Suprapubic skin (tissue), 3 donors: ENCODE measurements around the gene EGFL6.

Source experiments
- CTCF ChIP-seq, 2 donors: fragments of 200-600 bp in 1 of 2; fragments of 450-650 bp in 1 of 2; sonication (generic) in 1 of 2; IDR thresholded peaks; one replicate each; pipeline ENCODE4 v1.5.1; 2016 to 2019; ENCODE audit warnings: antibody characterized with exemption in 2 of 2, mild to moderate bottlenecking in 1 of 2, moderate library complexity in 1 of 2
- POLR2A ChIP-seq, 2 donors: fragments of 450-650 bp; IDR thresholded peaks; one replicate each; pipeline ENCODE4 v1.6.1; 2017; ENCODE audit warnings: antibody characterized with exemption in 2 of 2, mild to moderate bottlenecking in 2 of 2, moderate library complexity in 2 of 2

DNA sequence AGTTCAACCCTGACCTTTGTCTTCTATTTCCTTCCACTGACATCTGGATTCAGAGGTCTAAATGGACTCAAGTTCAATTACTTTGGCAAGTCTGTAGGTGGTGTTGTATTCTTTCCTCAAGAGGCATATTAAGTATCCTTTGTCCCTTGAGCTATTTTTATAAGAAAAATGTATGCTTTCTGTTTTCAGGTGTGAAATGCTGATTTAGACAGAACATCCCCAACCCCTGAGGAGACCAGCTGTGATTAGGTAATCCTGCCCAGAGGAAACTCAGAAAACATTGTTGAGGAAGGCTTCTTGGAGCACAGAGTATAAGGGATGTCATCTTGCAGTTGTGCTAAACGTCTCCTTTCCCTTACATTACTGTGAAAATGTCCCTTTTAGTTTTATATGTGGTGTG is 46.6 kb upstream of the EGFL6 start:
- TF ChIP-seq CTCF (IDR thresholded peaks at IDR 0.05) (no peak), POLR2A (IDR thresholded peaks at IDR 0.05) (no peak)
